Tibial nerve (tissue), 4 donors: ENCODE data around the gene ROGDI.

Experiments
- EP300 ChIP-seq, 2 donors: sonication (generic); formaldehyde crosslinking; IDR thresholded peaks; one replicate each; pipeline ENCODE4 v1.6.1; 2017; ENCODE audit warnings: antibody characterized with exemption in 2 of 2, mild to moderate bottlenecking in 1 of 2
- POLR2A ChIP-seq, 2 donors: fragments of 450-650 bp; IDR thresholded peaks; one replicate each; pipeline ENCODE4 v1.6.1; 2017; ENCODE audit warnings: antibody characterized with exemption in 2 of 2, mild to moderate bottlenecking in 2 of 2, moderate library complexity in 2 of 2
- TF ChIP-seq, protein P1 (sequence below), 5 experiments: fragments of 200-600 bp in 3 of 5; fragments of 450-650 bp in 2 of 5; sonication (generic) in 3 of 5; IDR thresholded peaks; one replicate each; pipeline ENCODE4 v1.5.1; 2016 to 2019; ENCODE audit warnings: antibody characterized with exemption in 5 of 5, mild to moderate bottlenecking in 3 of 5, moderate library complexity in 2 of 5

GRCh38 chr16:4790871-4791270 is 11.6 kb downstream of the ROGDI start:
- TF ChIP-seq, protein P1, sequence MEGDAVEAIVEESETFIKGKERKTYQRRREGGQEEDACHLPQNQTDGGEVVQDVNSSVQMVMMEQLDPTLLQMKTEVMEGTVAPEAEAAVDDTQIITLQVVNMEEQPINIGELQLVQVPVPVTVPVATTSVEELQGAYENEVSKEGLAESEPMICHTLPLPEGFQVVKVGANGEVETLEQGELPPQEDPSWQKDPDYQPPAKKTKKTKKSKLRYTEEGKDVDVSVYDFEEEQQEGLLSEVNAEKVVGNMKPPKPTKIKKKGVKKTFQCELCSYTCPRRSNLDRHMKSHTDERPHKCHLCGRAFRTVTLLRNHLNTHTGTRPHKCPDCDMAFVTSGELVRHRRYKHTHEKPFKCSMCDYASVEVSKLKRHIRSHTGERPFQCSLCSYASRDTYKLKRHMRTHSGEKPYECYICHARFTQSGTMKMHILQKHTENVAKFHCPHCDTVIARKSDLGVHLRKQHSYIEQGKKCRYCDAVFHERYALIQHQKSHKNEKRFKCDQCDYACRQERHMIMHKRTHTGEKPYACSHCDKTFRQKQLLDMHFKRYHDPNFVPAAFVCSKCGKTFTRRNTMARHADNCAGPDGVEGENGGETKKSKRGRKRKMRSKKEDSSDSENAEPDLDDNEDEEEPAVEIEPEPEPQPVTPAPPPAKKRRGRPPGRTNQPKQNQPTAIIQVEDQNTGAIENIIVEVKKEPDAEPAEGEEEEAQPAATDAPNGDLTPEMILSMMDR (IDR thresholded peaks at IDR 0.05), result no peak
- TF ChIP-seq POLR2A (IDR thresholded peaks at IDR 0.05) (no peak), EP300 (IDR thresholded peaks at IDR 0.05) (no peak)
